ENCODE data around the gene WDFY4.

The WDFY4 gene

DNA sequence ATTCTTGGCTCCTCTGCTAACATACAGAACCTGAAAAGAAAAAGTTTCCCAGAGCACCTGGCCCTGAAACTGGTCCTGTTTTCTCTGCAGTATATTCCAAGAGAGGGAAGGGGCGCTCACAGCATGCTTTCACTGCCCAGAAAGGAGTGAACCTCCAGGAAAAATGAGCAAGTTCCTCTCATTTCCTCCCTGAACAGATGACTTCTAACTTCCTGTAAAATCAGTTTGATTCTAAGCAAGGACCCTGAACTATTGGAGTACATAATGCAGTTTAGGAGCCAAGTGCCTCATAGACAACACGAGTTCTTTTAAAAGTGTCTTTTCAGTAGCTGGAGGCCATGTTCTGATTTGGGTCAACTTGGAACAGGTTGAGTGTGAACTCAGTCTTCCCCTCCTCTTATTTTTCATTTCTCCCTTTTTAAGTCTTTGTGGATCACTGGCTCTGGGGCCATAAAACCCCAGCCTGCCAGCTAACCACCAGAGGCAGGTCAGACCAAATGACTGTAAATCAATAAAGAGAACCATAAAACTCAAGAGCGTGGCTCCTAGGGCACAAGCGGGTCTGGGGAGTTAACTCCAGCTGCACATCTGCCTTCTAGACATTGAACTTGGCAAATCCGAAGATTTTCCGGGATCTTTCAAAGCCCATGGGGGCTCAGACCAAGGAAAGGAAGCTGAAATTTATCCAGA is 260.9 kb downstream of the WDFY4 start:
- no peak for DNase-seq (ENCODE audit: low spot score)

DNA sequence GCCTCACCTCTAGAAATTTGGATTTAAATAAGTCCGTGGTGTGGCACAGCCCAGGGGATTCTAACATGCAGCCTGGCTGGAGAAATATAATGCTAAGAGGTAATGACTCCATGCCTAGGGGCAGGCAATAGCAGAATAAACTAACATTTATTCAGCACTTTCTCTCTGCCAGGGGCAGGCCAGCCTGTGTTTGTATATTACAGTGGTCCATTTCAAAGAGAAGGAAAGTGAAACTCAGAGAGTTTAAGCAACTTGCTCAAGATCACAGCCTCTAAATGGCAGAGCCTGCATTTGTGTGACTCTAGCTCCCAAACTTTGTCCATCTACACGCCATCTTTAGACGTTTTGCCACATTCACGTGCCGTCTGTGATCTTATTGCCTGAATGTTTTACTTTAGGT is 261.7 kb downstream of the WDFY4 start:
- no peak for DNase-seq (ENCODE audit: low spot score)

GRCh38 chr10:48946891-48947500 is 262.3 kb downstream of the WDFY4 start:
- no peak for DNase-seq (ENCODE audit: low spot score)

DNA sequence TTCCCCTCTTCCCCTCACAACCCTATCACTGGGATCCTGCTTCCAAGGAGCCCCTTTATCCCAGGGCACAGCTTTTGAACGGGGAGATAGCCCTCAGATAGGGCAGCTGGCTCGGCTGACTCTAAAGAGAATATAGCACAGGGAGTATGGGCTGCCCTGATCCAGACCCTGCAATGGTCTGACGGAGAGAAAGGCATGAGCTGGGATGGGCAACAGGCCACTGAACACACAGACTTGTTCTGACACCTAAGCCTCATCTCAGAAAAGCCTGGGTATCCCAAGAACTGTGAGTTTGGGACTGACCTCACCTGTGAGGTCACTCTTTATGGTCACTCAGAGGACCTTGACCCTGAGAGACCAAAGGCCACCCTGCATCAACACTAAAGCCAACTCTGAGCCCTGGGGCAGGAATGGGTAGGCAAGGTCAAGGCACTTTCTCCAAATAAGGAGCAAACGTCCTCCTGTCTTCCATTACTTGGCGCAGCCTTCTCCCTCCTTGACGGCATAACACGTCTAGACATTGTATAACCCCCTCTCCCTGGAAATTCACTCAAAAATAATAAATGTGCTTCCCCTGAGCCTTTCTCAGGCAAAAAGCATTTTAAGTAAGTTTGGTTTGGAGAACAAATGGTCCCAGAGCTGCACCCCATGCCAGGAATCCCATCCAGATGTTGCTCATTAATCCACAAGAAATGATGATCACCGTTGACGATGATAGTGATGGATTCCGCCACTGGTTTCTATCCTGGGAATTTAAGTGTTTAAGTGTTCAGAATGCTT is 263.2 kb downstream of the WDFY4 start:
- DNase-seq (ENCODE audit: low spot score) = no peak

DNA sequence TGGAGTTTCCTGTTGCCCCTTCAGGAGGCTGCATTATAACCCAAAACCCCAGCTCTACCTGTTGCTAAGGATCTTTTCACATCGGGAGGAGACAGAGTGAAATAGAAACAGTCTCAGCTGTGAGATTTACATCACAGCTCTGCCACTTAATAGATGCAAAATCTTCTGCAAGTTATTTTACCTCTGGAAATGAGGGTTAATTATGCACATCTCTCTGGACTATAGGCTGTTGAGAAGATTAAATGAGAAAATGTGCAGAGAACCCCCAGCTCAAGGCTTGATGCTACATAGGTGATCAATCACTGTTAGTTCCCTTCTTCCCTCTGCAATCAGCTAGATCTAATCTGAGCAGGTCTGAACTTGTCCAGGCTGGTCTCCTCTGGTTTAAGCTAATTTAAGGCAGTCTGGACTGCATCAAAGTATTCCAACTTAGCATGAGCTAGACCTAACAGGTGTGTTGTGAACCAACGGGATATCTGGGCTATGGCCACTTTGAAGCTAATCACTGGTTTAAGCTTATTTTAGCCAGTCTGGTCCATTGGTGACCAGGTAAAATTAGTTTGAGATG is 263.9 kb downstream of the WDFY4 start:
- DNase-seq (ENCODE audit: low spot score) = no peak

- DNase-seq (ENCODE audit: low spot score) = no peak
These were observed 267.0 kb downstream of the WDFY4 start for GRCh38 chr10:48951707-48952106.

DNA sequence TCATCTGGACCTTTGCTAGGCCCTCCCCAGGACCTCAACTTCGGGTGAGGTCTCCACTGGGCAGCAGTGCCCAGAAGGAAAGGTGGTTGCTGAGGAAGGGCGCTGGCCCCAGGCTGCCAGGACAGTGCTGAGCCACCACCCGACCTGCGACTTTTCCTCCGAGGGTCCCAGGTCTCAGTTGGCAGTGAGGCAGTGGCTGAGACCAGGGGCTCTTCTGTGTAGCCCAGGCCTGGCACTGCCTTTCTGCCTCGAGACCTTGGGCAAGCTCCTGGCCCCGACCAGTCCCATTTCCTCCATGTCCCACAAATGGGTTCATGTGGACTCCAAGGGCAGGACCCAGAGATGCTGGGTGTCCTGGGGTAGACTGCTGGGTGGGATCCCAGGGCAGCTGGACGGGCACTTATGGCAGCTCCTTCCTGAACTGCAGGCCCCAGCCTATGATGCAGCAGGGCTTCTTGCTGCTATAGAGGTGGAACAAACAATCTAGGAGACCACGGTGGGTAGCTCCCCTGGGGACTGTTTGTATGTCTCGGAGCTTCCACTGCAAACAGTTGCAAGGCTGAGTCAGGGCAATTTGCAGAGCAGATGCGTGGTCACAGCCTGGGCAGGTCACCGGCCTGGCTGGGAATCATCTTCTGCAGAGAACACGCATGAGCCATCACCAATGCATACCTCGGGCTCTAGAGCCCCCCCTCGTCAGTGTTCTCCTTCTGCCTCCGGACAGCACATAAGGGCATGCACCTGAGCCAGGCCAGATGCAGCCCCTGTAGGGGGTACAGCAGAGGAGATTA is 272.9 kb downstream of the WDFY4 start:
- no peak for DNase-seq (ENCODE audit: low spot score)

- DNase-seq (ENCODE audit: low spot score) = no peak
These were observed 274.0 kb downstream of the WDFY4 start for GRCh38 chr10:48958598-48959190.

DNA sequence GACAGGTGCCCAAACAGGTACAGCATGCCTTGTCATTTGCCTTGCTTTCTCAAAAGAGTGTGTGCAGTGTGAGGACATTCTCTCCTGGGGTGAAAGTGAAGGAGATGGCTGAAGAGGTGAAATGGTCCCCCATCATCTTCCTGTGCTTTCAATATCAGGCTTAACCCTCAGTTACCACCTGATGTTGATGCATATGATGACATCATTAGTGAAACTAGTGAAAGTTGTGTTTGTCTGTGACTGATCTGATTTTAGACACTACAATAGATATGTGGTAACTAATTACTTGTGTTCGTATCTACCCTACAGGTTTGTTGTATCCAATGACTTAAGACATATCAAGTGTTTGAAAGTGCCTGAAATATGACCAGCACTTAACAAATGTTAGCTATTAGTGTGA is 279.4 kb downstream of the WDFY4 start:
- DNase-seq (ENCODE audit: low spot score) = no peak

DNA sequence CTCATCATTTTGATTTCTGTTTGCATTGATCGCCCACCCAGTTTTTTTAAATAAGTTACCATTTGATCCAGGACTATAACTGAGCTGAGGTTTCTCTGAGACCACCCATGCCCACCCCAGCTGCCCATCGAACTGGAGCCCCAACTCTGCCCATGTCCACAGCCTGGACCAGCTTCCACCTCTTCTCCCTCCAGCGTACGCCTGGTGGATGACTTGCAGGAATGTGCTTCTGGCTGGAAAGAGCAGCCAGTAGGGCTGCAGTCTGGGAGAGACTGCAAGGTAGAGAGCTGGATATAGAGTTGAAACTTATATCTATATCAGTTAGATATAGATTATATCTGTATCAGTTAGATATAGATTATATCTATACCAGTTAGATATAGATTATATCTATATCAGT is 280.8 kb downstream of the WDFY4 start:
- no peak for DNase-seq (ENCODE audit: low spot score)

- DNase-seq (ENCODE audit: low spot score) = no peak
These were observed 283.4 kb downstream of the WDFY4 start for GRCh38 chr10:48968036-48968435.

DNA sequence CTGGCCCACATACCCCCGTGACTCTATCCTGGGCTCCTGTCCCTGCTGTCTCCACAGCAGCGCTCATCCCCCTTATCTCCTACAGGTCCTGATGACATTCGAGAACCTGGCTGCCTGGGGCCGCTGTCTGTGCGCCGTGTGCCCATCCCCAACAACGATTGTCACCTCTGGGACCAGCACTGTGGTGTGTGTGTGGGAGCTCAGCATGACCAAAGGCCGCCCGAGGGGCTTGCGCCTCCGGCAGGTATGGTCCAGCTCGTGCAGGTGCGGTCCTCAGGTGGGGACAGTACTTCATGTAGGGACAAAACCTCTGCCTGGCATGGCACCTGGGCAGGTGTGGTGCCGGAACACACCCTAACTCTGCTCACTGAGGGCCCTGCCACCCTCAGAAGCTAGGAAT is 285.4 kb downstream of the WDFY4 start:
- DNase-seq (ENCODE audit: low spot score) = no peak

DNA sequence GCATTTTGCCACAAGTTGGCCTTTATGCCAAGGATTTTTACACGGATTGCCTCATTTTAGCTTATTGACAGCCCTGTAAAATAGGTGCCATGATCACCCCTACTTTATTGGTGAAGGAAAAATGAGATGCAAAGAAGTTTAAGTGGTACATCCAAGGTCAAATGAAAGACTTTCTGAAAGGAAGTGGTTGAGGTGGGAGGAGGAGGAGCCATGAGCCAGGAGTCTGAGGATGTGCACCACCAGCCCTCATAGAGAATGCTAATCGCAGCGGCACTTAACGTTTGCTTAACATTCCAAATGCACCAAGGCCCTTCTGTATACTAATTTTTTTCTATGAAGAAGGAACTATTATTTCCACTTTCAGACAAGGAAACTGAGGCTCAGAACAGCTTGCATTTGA is 286.0 kb downstream of the WDFY4 start:
- no peak for DNase-seq (ENCODE audit: low spot score)

- no peak for DNase-seq (ENCODE audit: low spot score)
These were observed 288.4 kb downstream of the WDFY4 start for GRCh38 chr10:48973065-48973464.

GRCh38 chr10:48974510-48975156 is 290.0 kb downstream of the WDFY4 start:
- no peak for DNase-seq (ENCODE audit: low spot score)

DNA sequence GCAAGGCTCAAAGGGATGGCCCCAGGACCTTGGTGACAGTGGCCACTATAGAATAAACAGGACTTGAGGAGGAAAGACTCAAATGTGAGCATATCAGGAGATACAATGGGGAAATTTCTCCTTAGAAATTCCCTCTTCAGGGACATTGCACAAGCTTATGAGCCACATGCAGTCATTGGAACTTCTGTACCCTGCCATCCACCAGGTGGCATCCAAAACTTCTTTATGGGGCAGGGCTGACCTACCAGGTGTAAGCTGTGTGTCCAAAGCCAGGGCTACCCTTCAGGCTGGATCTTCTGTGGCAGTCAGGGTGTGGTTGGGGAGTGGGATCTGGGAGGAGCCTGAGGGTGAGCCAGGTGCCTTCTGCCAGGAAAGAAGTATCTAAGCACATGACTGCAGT is 291.5 kb downstream of the WDFY4 start:
- DNase-seq (ENCODE audit: low spot score) = peak; percentile 3

- DNase-seq (ENCODE audit: low spot score) = no peak
These were observed 293.6 kb downstream of the WDFY4 start for GRCh38 chr10:48978318-48978717.

DNA sequence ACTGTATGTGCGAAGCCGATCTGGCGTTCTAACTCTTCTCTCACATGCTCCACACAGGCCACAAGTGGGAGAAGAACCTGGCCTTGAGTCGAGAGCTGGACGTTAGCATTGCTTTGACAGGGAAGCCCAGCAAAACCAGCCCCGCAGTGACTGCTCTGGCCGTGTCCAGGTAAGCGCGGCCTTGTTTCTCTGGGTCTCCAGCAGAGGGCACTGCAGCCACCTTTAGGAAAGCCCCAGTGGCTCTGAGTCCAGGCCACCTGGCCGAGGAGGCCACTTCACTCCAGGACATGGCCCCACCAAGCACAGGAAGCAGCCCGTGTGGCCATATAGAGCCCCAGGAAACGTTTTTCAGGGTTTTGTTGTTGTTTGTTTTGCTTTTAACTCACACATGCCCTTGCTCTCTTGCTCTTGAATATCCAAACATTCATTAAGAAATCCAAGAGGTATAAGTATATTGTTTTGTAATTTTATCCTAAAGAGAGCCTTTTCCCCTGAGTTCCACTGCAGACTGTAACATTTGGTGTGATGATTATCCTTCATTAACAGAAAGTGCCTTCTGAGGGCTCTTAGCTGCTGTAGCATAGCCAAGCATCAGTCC is 296.7 kb downstream of the WDFY4 start:
- DNase-seq (ENCODE audit: low spot score) = peak; percentile 22

- DNase-seq (ENCODE audit: low spot score) = no peak
These were observed 297.9 kb downstream of the WDFY4 start for GRCh38 chr10:48982584-48982983.

DNA sequence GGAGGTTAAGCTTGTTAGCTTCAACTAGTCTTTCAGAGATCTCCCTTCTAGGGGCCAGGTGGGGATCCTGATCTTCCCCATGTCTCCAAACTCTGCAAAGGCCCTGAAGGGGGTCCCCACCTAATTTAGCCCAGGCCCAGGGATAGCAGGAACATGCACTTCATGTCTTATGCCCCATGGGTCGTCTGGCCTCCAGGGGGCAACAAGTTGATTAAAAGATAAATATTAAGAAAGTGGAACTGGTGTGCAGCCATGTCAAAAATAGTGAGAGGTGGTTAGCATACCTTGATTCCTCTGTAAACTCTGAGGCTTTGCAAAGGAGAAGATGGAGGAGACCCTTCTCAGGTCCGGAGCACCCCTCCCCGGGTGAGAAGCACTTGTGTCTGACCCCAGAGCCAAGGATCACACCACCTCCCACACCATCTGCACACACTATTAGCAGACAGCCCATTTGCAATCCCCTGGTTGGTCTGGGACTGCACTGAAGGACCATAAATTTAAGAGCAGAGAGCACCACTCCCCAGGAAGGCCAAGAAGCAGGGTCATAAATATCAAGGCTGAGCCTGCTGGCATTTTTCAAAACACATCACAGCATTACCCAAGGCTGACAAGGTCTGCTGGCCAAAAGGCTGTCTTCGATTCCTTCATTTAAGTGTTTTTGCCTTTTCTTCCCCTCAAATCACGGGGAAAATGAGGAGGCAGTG is 299.1 kb downstream of the WDFY4 start:
- no peak for DNase-seq (ENCODE audit: low spot score)

All from RKO (cell line).